GM21367 (cell line): ENCODE results near the gene HMOX2.

Experiments used
- ATAC-seq: cut with Tn5 transposase; IDR thresholded peaks from one replicate; pipeline ENCODE4 v1.9.1; 2021; ENCODE audit not compliant: unreplicated experiment

HMOX2 gene

DNA sequence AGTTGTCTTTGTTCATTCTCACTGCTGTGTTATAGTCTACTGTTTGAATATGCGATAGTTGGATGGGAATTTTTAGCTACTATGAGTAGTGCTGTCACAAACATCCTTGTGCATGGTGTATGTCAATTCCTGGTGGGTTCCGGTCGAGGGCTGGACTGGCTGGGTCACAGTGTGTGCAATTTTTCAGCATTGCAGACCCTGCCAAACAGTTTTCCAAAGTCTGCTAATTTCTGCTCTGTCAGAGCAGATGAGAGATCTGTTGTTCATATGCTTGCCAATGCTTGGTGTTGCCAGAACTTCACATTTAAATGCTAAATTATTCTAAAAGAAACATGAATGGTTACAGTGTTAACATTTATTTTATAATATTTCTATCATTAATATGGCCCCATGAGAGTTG lies 76.3 kb downstream of the HMOX2 start:
- ATAC-seq, result no peak

DNA sequence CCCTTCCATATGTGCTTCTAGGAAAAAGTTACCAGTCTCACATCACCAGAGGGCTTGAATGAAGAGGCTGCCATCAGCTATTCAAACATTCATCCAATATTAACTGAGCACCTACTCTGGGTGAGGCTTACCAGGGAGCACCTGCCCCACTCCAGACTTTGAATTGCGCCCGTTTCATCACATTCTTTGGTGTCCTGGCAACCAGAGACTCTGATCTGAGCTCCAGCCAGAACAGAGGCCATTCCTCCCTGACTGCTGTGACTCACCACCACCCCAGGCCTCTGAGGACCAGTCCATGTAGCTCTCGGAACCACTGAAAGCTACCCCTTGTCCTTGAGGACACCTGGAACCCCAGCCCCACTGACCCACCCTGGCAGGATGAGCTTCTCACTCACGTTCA lies 79.9 kb downstream of the HMOX2 start, which contains the start of gene C16orf96:
Gene C16orf96, plus strand, starts transcription at position 229 of the 400 bp plus-strand sequence. Its CDS starts 150 bp downstream, at position 379.
- ATAC-seq, result no peak

- ATAC-seq, result no peak
Measured at GRCh38 chr16:4556580-4556979, 80.4 kb downstream of the HMOX2 start.

DNA sequence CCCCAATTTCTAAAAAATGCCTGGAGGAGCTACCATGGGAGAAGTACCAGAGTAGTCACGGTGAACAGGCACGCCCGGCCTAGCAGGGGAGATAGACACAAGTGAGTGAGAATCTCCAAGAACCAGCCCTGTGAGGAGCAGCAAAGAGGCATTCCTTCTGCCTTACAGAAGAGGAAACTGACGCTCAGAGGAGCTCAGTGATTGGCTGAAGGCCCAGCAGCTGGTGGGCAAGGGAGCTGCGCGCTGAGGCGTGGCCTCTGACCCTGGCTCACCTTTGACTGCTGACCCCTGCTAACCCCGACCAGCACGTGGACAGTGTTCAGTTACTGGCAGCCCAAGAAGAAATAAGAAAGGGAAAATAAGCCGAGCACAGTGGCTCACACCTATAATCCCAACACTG lies 81.8 kb downstream of the HMOX2 start:
- ATAC-seq, result no peak
